ENCODE results near the gene AKAP14. TPM values are rescaled to one million over a fixed set of nuclear protein-coding genes. Genes with fewer than 3 reads are reported as not detected.
A peak's percentile ranks its signal among the peaks of the same experiment; 100 is the strongest.
"Not testable (repeated sequence)": the region's sequence is repeated elsewhere in the genome, so short reads cannot be mapped to it uniquely, and the experiment has no call there.

AKAP14 gene
- total RNA-seq: not detected

GRCh38 chrX:119895843-119896326, at the start of gene AKAP14:
Gene AKAP14, plus strand, starts transcription at chrX:119895893. Its CDS starts 7,331 bp downstream, at chrX:119903224.
- Mint-ChIP-seq H3K4me3 (no peak within 1 kb of the TSS), H3K27me3 (no peaks in the 10 kb centered on the region), H3K9me3 (no peaks in the 10 kb centered on the region), H3K36me3 (no peaks in the 10 kb centered on the region), H3K4me1 (no peaks in the 10 kb centered on the region), H3K27ac (no peak within 1 kb of the TSS)
- DNase-seq: no peak

GRCh38 chrX:119852382-119853353, 43.0 kb upstream of the AKAP14 start, which contains the start of gene UPF3B:
Gene UPF3B, minus strand, starts transcription at chrX:119852963. Its CDS starts 35 bp downstream, at chrX:119852928.
- peak within 1 kb of the TSS; percentile 97 for H3K27ac Mint-ChIP-seq
- peaks cover 11% of the 10 kb centered on the region for H3K36me3 Mint-ChIP-seq
- H3K4me3 Mint-ChIP-seq: peak within 1 kb of the TSS; percentile 96
- H3K4me1 Mint-ChIP-seq: peaks cover 3% of the 10 kb centered on the region
- no peaks in the 10 kb centered on the region for H3K9me3 Mint-ChIP-seq
- peak; percentile 92 for DNase-seq
- no peaks in the 10 kb centered on the region for H3K27me3 Mint-ChIP-seq

- Mint-ChIP-seq H3K27me3 (no peaks in the 10 kb centered on the region), H3K4me3 (peak overlapping the region; percentile 96), H3K9me3 (no peaks in the 10 kb centered on the region), H3K36me3 (peaks cover 11% of the 10 kb centered on the region), H3K27ac (peak overlapping the region; percentile 97), H3K4me1 (peaks cover 3% of the 10 kb centered on the region)
- no peak for DNase-seq
Measured at GRCh38 chrX:119853444-119853843, 42.2 kb upstream of the AKAP14 start.

GRCh38 chrX:119870626-119871131, 25.0 kb upstream of the AKAP14 start:
- peak; percentile 21 for DNase-seq
- Mint-ChIP-seq H3K9me3 (no peaks in the 10 kb centered on the region), H3K4me1 (peaks cover 7% of the 10 kb centered on the region), H3K36me3 (peaks cover 17% of the 10 kb centered on the region), H3K27me3 (no peaks in the 10 kb centered on the region), H3K27ac (peak overlapping the region; percentile 100), H3K4me3 (peak overlapping the region; percentile 100)

GRCh38 chrX:119871245-119871598, 24.5 kb upstream of the AKAP14 start:
- no peak for DNase-seq
- no peaks in the 10 kb centered on the region for H3K27me3 Mint-ChIP-seq
- peak overlapping the region; percentile 100 for H3K4me3 Mint-ChIP-seq
- peaks cover 7% of the 10 kb centered on the region for H3K4me1 Mint-ChIP-seq
- peak overlapping the region; percentile 100 for H3K27ac Mint-ChIP-seq
- H3K9me3 Mint-ChIP-seq: no peaks in the 10 kb centered on the region
- H3K36me3 Mint-ChIP-seq: peaks cover 17% of the 10 kb centered on the region

GRCh38 chrX:119871599-119872395, 23.9 kb upstream of the AKAP14 start, which contains the start of the genes NDUFA1 and RNF113A:
Gene NDUFA1, plus strand, starts transcription at chrX:119871832. Its CDS starts 80 bp downstream, at chrX:119871912.
Gene RNF113A, minus strand, starts transcription at chrX:119871733. Its CDS starts 120 bp downstream, at chrX:119871613.
- Mint-ChIP-seq H3K27ac (peak within 1 kb of the TSS; percentile 100), H3K27me3 (no peaks in the 10 kb centered on the region), H3K4me3 (peak within 1 kb of the TSS; percentile 100), H3K36me3 (peaks cover 17% of the 10 kb centered on the region), H3K4me1 (peaks cover 7% of the 10 kb centered on the region), H3K9me3 (no peaks in the 10 kb centered on the region)
- DNase-seq: peak; percentile 87

- Mint-ChIP-seq H3K9me3 (no peaks in the 10 kb centered on the region), H3K27me3 (no peaks in the 10 kb centered on the region), H3K4me1 (peaks cover 12% of the 10 kb centered on the region), H3K4me3 (no peak overlapping the region), H3K36me3 (peaks cover 7% of the 10 kb centered on the region), H3K27ac (no peak overlapping the region)
- DNase-seq: no peak
Measured at GRCh38 chrX:119878740-119879139, 17.0 kb upstream of the AKAP14 start.

GRCh38 chrX:119880076-119880475, 15.6 kb upstream of the AKAP14 start:
- peaks cover 12% of the 10 kb centered on the region for H3K4me1 Mint-ChIP-seq
- H3K9me3 Mint-ChIP-seq: no peaks in the 10 kb centered on the region
- H3K27me3 Mint-ChIP-seq: no peaks in the 10 kb centered on the region
- no peak for DNase-seq
- peaks cover 7% of the 10 kb centered on the region for H3K36me3 Mint-ChIP-seq
- H3K4me3 Mint-ChIP-seq: no peak overlapping the region
- peak overlapping the region; percentile 19 for H3K27ac Mint-ChIP-seq

GRCh38 chrX:119880552-119881437, 14.9 kb upstream of the AKAP14 start:
- H3K27me3 Mint-ChIP-seq: no peaks in the 10 kb centered on the region
- DNase-seq: peak; percentile 13
- no peak overlapping the region for H3K4me3 Mint-ChIP-seq
- H3K36me3 Mint-ChIP-seq: peaks cover 7% of the 10 kb centered on the region
- peaks cover 12% of the 10 kb centered on the region for H3K4me1 Mint-ChIP-seq
- no peaks in the 10 kb centered on the region for H3K9me3 Mint-ChIP-seq
- peak overlapping the region; percentile 19 for H3K27ac Mint-ChIP-seq

- Mint-ChIP-seq H3K4me1 (peaks cover 8% of the 10 kb centered on the region), H3K4me3 (no peak overlapping the region), H3K9me3 (no peaks in the 10 kb centered on the region), H3K27me3 (peaks cover 4% of the 10 kb centered on the region), H3K36me3 (no peaks in the 10 kb centered on the region), H3K27ac (no peak overlapping the region)
- peak; percentile 10 for DNase-seq
Measured at GRCh38 chrX:119885554-119886428, 9.9 kb upstream of the AKAP14 start.

- H3K27ac Mint-ChIP-seq: no peak overlapping the region
- H3K9me3 Mint-ChIP-seq: no peaks in the 10 kb centered on the region
- peaks cover 7% of the 10 kb centered on the region for H3K4me1 Mint-ChIP-seq
- H3K4me3 Mint-ChIP-seq: peak overlapping the region; percentile 25
- peaks cover 4% of the 10 kb centered on the region for H3K27me3 Mint-ChIP-seq
- no peaks in the 10 kb centered on the region for H3K36me3 Mint-ChIP-seq
- DNase-seq: peak; percentile 68
Measured at GRCh38 chrX:119887721-119888425, 7.8 kb upstream of the AKAP14 start.

- not testable (repeated sequence) for H3K9me3 Mint-ChIP-seq, H3K4me1 Mint-ChIP-seq, H3K27ac Mint-ChIP-seq, H3K4me3 Mint-ChIP-seq, H3K27me3 Mint-ChIP-seq, DNase-seq, H3K36me3 Mint-ChIP-seq
Measured at GRCh38 chrX:119890626-119891025, 5.1 kb upstream of the AKAP14 start.

Data from activated naive CD8-positive, alpha-beta T cell treated with anti-CD3 and anti-CD28 coated beads for 36 hours (primary cell).